ENCODE data around the gene CDNF. TPM values are rescaled to one million over a fixed set of nuclear protein-coding genes. Genes with fewer than 3 reads are reported as not detected.

The CDNF gene
- total RNA-seq, 2 donors from 2014 or later, result 1.3 to 15.3 TPM

GRCh38 chr10:14806318-14806717 is 31.5 kb downstream of the CDNF start:
- ATAC-seq (no peak), DNase-seq (no peak)
- no peak for TF ChIP-seq CTCF (IDR thresholded peaks at IDR 0.05)
- no peak for TF ChIP-seq POLR2A (IDR thresholded peaks at IDR 0.05)
- H3K9me3 ChIP-seq, result no peaks in the 10 kb centered on the region
- intact Hi-C loops (cut with DNase I), result no loop called here
- no peaks in the 10 kb centered on the region for H3K4me1 ChIP-seq
- H3K4me3 ChIP-seq, result no peak overlapping the region
- no peaks in the 10 kb centered on the region for H3K36me3 ChIP-seq (replicated peaks in 1 of 2; ENCODE audit: insufficient read depth in 1 of 2, low read depth in 2 of 2)
- H3K27me3 ChIP-seq, result no peaks in the 10 kb centered on the region
- no peak overlapping the region for H3K27ac ChIP-seq
- WGBS, 2 donors, result 73 to 76% methylated on average over 3 of the region's 3 CpGs

GRCh38 chr10:14803827-14804226 is 34.0 kb downstream of the CDNF start:
- no peaks in the 10 kb centered on the region for H3K9me3 ChIP-seq
- H3K27me3 ChIP-seq, result no peaks in the 10 kb centered on the region
- ATAC-seq, result no peak
- no peak for TF ChIP-seq CTCF (IDR thresholded peaks at IDR 0.05)
- no peak for TF ChIP-seq POLR2A (IDR thresholded peaks at IDR 0.05)
- WGBS, 2 donors, result 35 to 74% methylated on average over 1 of the region's 1 CpG
- no peak overlapping the region for H3K27ac ChIP-seq
- no peak overlapping the region for H3K4me3 ChIP-seq
- no peaks in the 10 kb centered on the region for H3K36me3 ChIP-seq (replicated peaks in 1 of 2; ENCODE audit: insufficient read depth in 1 of 2, low read depth in 2 of 2)
- DNase-seq, result no peak
- H3K4me1 ChIP-seq, result no peaks in the 10 kb centered on the region
- intact Hi-C loops (cut with DNase I), result no loop called here

GRCh38 chr10:14801723-14802122 is 36.1 kb downstream of the CDNF start:
- DNase-seq, result peak in 1 of 4 donors; percentile 33
- H3K9me3 ChIP-seq, result no peaks in the 10 kb centered on the region
- H3K27ac ChIP-seq, result no peak overlapping the region
- H3K27me3 ChIP-seq, result no peaks in the 10 kb centered on the region
- no peak overlapping the region for H3K4me3 ChIP-seq
- 55 to 72% methylated on average over 2 to 5 of the region's 5 CpGs for WGBS, 2 donors
- ATAC-seq, result no peak
- H3K4me1 ChIP-seq, result no peaks in the 10 kb centered on the region
- intact Hi-C loops (cut with DNase I), result no loop called here
- no peaks in the 10 kb centered on the region for H3K36me3 ChIP-seq (replicated peaks in 1 of 2; ENCODE audit: insufficient read depth in 1 of 2, low read depth in 2 of 2)
- TF ChIP-seq CTCF (IDR thresholded peaks at IDR 0.05) (peak in 1 of 7 experiments; percentile 21), POLR2A (IDR thresholded peaks at IDR 0.05) (no peak)

- no peak for DNase-seq
- 38 to 42% methylated on average over 1 of the region's 1 CpG for WGBS, 2 donors
- no peaks in the 10 kb centered on the region for H3K9me3 ChIP-seq
- no peak overlapping the region for H3K4me3 ChIP-seq
- H3K4me1 ChIP-seq, result no peaks in the 10 kb centered on the region
- H3K27me3 ChIP-seq, result no peaks in the 10 kb centered on the region
- no peaks in the 10 kb centered on the region for H3K36me3 ChIP-seq (replicated peaks in 1 of 2; ENCODE audit: insufficient read depth in 1 of 2, low read depth in 2 of 2)
- ATAC-seq, result no peak
- intact Hi-C loops (cut with DNase I), result no loop called here
- TF ChIP-seq CTCF (IDR thresholded peaks at IDR 0.05) (no peak), POLR2A (IDR thresholded peaks at IDR 0.05) (no peak)
- no peak overlapping the region for H3K27ac ChIP-seq
These were observed 37.4 kb downstream of the CDNF start for GRCh38 chr10:14800397-14800796.

- H3K4me1 ChIP-seq, result no peaks in the 10 kb centered on the region
- no peaks in the 10 kb centered on the region for H3K9me3 ChIP-seq
These were observed 39.2 kb downstream of the CDNF start for GRCh38 chr10:14798636-14799035.

More at GRCh38 chr10:14798636-14799035, 39.2 kb downstream of the CDNF start:
- Histone ChIP-seq H3K36me3 (replicated peaks in 1 of 2; ENCODE audit: insufficient read depth in 1 of 2, low read depth in 2 of 2) (no peaks in the 10 kb centered on the region), H3K4me3 (no peak overlapping the region), H3K27me3 (no peaks in the 10 kb centered on the region), H3K27ac (no peak overlapping the region)
- no peak for DNase-seq
- ATAC-seq, result no peak
- intact Hi-C loops (cut with DNase I), result no loop called here
- 37 to 43% methylated on average over 5 of the region's 5 CpGs for whole genome bisulfite sequencing, 2 donors
- TF ChIP-seq CTCF (IDR thresholded peaks at IDR 0.05) (no peak), POLR2A (IDR thresholded peaks at IDR 0.05) (no peak)

Measured in body of pancreas (tissue), 4 donors.